Psoas muscle (tissue), 8 donors: ENCODE data around the gene TMEM139. TPM values are rescaled to one million over a fixed set of nuclear protein-coding genes. Genes with fewer than 3 reads are reported as not detected.

Experiments used
- ATAC-seq, 4 donors: fragments of 200-7000 bp; cut with Tn5 transposase; one replicate each; pipeline ENCODE4 v1.9.1; 2020; ENCODE audit warnings: moderate library complexity in 3 of 4, mild to moderate bottlenecking in 2 of 4
- DNase-seq, 2 donors: peaks; one replicate each; pipeline ENCODE4 v3.0.0-alpha.2; 2020
- H3K27ac ChIP-seq: fragments of 200-600 bp; one replicate; pipeline ENCODE4 v1.8.0; 2022
- H3K27me3 ChIP-seq, 3 donors: fragments of 200-600 bp in 1 of 3; one replicate each; pipeline versions ENCODE4 v1.6.1 to v1.8.0; 2013 to 2022; ENCODE audit warnings: low read length in 2 of 3, mild to moderate bottlenecking in 2 of 3, moderate library complexity in 1 of 3; ENCODE audit not compliant: insufficient read depth in 3 of 3
- H3K36me3 ChIP-seq, 2 donors: fragments of 200-600 bp in 1 of 2; one replicate each; pipeline versions ENCODE4 v1.6.1 to v1.8.0; 2013 to 2022; ENCODE audit warnings: low read depth in 1 of 2, mild to moderate bottlenecking in 1 of 2, moderate library complexity in 1 of 2; ENCODE audit not compliant: insufficient read depth in 1 of 2
- H3K4me1 ChIP-seq: fragments of 200-600 bp; one replicate; pipeline ENCODE4 v1.8.0; 2022
- H3K4me3 ChIP-seq: fragments of 200-600 bp; one replicate; pipeline ENCODE4 v1.8.0; 2022; ENCODE audit warnings: mild to moderate bottlenecking
- H3K9me3 ChIP-seq: fragments of 200-600 bp; one replicate; pipeline ENCODE4 v1.8.0; 2022
- CTCF ChIP-seq: fragments of 200-600 bp; IDR thresholded peaks from one replicate; pipeline ENCODE4 v1.8.0; 2022; ENCODE audit warnings: antibody characterized with exemption
- WGBS, 3 donors: extraction: QIAGEN DNeasy Blood & Tissue Kit; methylation state at CpG; one replicate each; pipeline versions ENCODE4 v1.1.6 to v1.1.7; 2013; 5-methylcytosine and 5-hydroxymethylcytosine counted together
- intact Hi-C, 2 donors: fragments of 100-400 bp; cut with DNase I; formaldehyde crosslinking; loops; one replicate each; pipeline versions ENCODE4 v1.11.0 to v1.14.2; 2022
- polyA plus RNA-seq, 3 donors: library from polyadenylated mRNA; stranded (reverse); fragments of 200-250 nt; gene quantifications; one replicate each; pipeline ENCODE4 v1.2.3, GENCODE V29; 2013
- total RNA-seq, 4 donors: library from RNA; stranded (reverse); fragmentation: NEBNext Ultra II Directional in 2 of 4; extraction: Animal tissue kit (Norgen Biotek cat#: 25700) in 2 of 4; gene quantifications; one replicate each; pipeline versions ENCODE4 v1.2.1 to v1.2.4, GENCODE V29; 2021 to 2023
- donor health status: healthy with polysubstance abuse.
- donor health status: DM: no; HTN: no; CAD: no; lungs with moderate emphysema.
- donor health status: Bipolar disorder and iron deficiency.
- donor health status: healthy.
- donor health status: DM: yes; HTN: yes; CAD: no.
- donor health status: DM: no; HTN: no; CAD: no.
- donor health status: DM: no; HTN: no; CAD: no.
- donor health status: DM: yes; HTN: yes; CAD: no.

The TMEM139 gene
- total and polyA plus RNA-seq, 7 donors: 0.04 to 0.43 (median 0.36) TPM; not detected in 3

GRCh38 chr7:143318661-143319060, 33.9 kb downstream of the TMEM139 start:
- DNase-seq (peak; percentile 42 to 81), ATAC-seq (peak; percentile 74 to 80 (median 78))
- H3K36me3 ChIP-seq: peaks cover 0 to 25% of the 10 kb centered on the region in 2 donors
- no peaks in the 10 kb centered on the region for H3K27me3 ChIP-seq
- TF ChIP-seq CTCF: no peak
- H3K4me3 ChIP-seq: peak overlapping the region; percentile 75
- H3K9me3 ChIP-seq: no peaks in the 10 kb centered on the region
- WGBS, 3 donors: 12 to 24% (median 13%) methylated on average over 5 of the region's 5 CpGs
- intact Hi-C loops: loop anchor here in 1 of 2 donors (5.0 kb wide), 2 partner anchors 64 to 76 kb away; partner anchors contain the start of gene ZYX
- peak overlapping the region; percentile 89 for H3K27ac ChIP-seq
- H3K4me1 ChIP-seq: peaks cover 44% of the 10 kb centered on the region

GRCh38 chr7:143320620-143321019, 35.9 kb downstream of the TMEM139 start:
- DNase-seq (no peak), ATAC-seq (no peak)
- no peaks in the 10 kb centered on the region for H3K27me3 ChIP-seq
- H3K4me3 ChIP-seq: no peak overlapping the region
- WGBS, 3 donors: 60 to 68% (median 63%) methylated on average over 9 of the region's 9 CpGs
- no peak overlapping the region for H3K27ac ChIP-seq
- intact Hi-C loops: no loop called here
- TF ChIP-seq CTCF: no peak
- peaks cover 39% of the 10 kb centered on the region for H3K4me1 ChIP-seq
- H3K36me3 ChIP-seq: peaks cover 0 to 31% of the 10 kb centered on the region in 2 donors
- no peaks in the 10 kb centered on the region for H3K9me3 ChIP-seq

GRCh38 chr7:143321242-143321641, 36.5 kb downstream of the TMEM139 start:
- no peak for DNase-seq
- no peaks in the 10 kb centered on the region for H3K9me3 ChIP-seq
- no peak for TF ChIP-seq CTCF
- intact Hi-C loops: no loop called here
- 93 to 94% (median 94%) methylated on average over 10 of the region's 10 CpGs for WGBS, 3 donors
- no peaks in the 10 kb centered on the region for H3K27me3 ChIP-seq
- no peak overlapping the region for H3K4me3 ChIP-seq
- no peak for ATAC-seq
- H3K4me1 ChIP-seq: peaks cover 39% of the 10 kb centered on the region
- H3K36me3 ChIP-seq: peaks cover 0 to 37% of the 10 kb centered on the region in 2 donors
- H3K27ac ChIP-seq: no peak overlapping the region

- 59 to 82% (median 67%) methylated on average over 4 of the region's 4 CpGs for WGBS, 3 donors
Measured at GRCh38 chr7:143321734-143322133, 37.0 kb downstream of the TMEM139 start.

More at GRCh38 chr7:143321734-143322133, 37.0 kb downstream of the TMEM139 start:
- DNase-seq (peak in 1 of 2 donors; percentile 25), ATAC-seq (peak in 1 of 4 donors; percentile 54)
- H3K4me1 ChIP-seq: peaks cover 39% of the 10 kb centered on the region
- H3K27me3 ChIP-seq: no peaks in the 10 kb centered on the region
- intact Hi-C loops: no loop called here
- peaks cover 0 to 41% of the 10 kb centered on the region in 2 donors for H3K36me3 ChIP-seq
- H3K27ac ChIP-seq: peak overlapping the region; percentile 67
- no peaks in the 10 kb centered on the region for H3K9me3 ChIP-seq
- H3K4me3 ChIP-seq: no peak overlapping the region
- no peak for TF ChIP-seq CTCF
